Sigmoid colon (tissue), 7 donors: ENCODE measurements around the gene ETHE1. TPM values are rescaled to one million over a fixed set of nuclear protein-coding genes. Genes with fewer than 3 reads are reported as not detected.

ENCODE experiments used
- DNase-seq: peaks from one replicate; pipeline ENCODE4 v3.0.0-alpha.2; 2019
- H3K27ac ChIP-seq, 4 donors: fragments of 200-600 bp; sonication (generic); one replicate each; pipeline ENCODE4 v1.5.1; 2016 to 2019; ENCODE audit warnings: mild to moderate bottlenecking in 1 of 4
- H3K27me3 ChIP-seq, 3 donors: fragments of 200-600 bp; sonication (generic); one replicate each; pipeline ENCODE4 v1.5.1; 2019; ENCODE audit warnings: mild to moderate bottlenecking in 1 of 3
- H3K36me3 ChIP-seq, 4 donors: fragments of 200-600 bp; sonication (generic); one replicate each; pipeline ENCODE4 v1.5.1; 2016 to 2019
- H3K4me1 ChIP-seq, 4 donors: fragments of 200-600 bp; sonication (generic); one replicate each; pipeline ENCODE4 v1.5.1; 2017 to 2019
- H3K4me3 ChIP-seq, 4 donors: fragments of 200-600 bp; sonication (generic); one replicate each; pipeline ENCODE4 v1.5.1; 2017 to 2019; ENCODE audit warnings: mild to moderate bottlenecking in 2 of 4, moderate library complexity in 1 of 4
- H3K9me3 ChIP-seq, 4 donors: fragments of 200-600 bp in 3 of 4; sonication (generic) in 3 of 4; one replicate each; pipeline versions ENCODE4 v1.5.1 to v1.6.1; 2013 to 2019
- EP300 ChIP-seq, 4 donors: sonication (generic); formaldehyde crosslinking; IDR thresholded peaks; one replicate each; pipeline ENCODE4 v1.6.1; 2017; ENCODE audit warnings: antibody characterized with exemption in 4 of 4
- POLR2A ChIP-seq, 2 donors: fragments of 450-650 bp; IDR thresholded peaks; one replicate each; pipeline ENCODE4 v1.6.1; 2016; ENCODE audit warnings: antibody characterized with exemption in 2 of 2, mild to moderate bottlenecking in 2 of 2, moderate library complexity in 2 of 2
- POLR2AphosphoS5 ChIP-seq, 4 donors: sonication (generic); formaldehyde crosslinking; IDR thresholded peaks; one replicate each; pipeline ENCODE4 v1.6.1; 2017; ENCODE audit warnings: antibody characterized with exemption in 4 of 4
- WGBS, 2 donors: extraction: QIAGEN DNeasy Blood & Tissue Kit; methylation state at CpG; one replicate each; pipeline ENCODE4 v1.1.7; 2013; 5-methylcytosine and 5-hydroxymethylcytosine counted together
- intact Hi-C: fragments of 100-400 bp; cut with DNase I; formaldehyde crosslinking; loops from one replicate; pipeline ENCODE4 v1.15.1; 2023
- polyA plus RNA-seq, 3 donors: library from polyadenylated mRNA; stranded (reverse); fragments of 200-250 nt; gene quantifications; one replicate each; pipeline ENCODE4 v1.2.3, GENCODE V29; 2013
- total RNA-seq, 4 donors: library from RNA; depleted of rRNA; stranded (reverse); fragments of >200 nt; gene quantifications; one replicate each; pipeline ENCODE4 v1.1.0, GENCODE V29; 2016
- TF ChIP-seq, protein P1 (sequence below), 4 experiments: fragments of 450-650 bp in 3 of 4; fragments of 200-600 bp in 1 of 4; IDR thresholded peaks; one replicate each; pipeline ENCODE4 v1.5.1; 2016 to 2019; ENCODE audit warnings: antibody characterized with exemption in 4 of 4, mild to moderate bottlenecking in 3 of 4, moderate library complexity in 2 of 4
- donor health status: healthy with polysubstance abuse.
- donor health status: Bipolar disorder and iron deficiency.
- donor health status: healthy.

The ETHE1 gene
- total and polyA plus RNA-seq, 7 donors, result 40.7 to 575 (median 57.9) TPM

DNA sequence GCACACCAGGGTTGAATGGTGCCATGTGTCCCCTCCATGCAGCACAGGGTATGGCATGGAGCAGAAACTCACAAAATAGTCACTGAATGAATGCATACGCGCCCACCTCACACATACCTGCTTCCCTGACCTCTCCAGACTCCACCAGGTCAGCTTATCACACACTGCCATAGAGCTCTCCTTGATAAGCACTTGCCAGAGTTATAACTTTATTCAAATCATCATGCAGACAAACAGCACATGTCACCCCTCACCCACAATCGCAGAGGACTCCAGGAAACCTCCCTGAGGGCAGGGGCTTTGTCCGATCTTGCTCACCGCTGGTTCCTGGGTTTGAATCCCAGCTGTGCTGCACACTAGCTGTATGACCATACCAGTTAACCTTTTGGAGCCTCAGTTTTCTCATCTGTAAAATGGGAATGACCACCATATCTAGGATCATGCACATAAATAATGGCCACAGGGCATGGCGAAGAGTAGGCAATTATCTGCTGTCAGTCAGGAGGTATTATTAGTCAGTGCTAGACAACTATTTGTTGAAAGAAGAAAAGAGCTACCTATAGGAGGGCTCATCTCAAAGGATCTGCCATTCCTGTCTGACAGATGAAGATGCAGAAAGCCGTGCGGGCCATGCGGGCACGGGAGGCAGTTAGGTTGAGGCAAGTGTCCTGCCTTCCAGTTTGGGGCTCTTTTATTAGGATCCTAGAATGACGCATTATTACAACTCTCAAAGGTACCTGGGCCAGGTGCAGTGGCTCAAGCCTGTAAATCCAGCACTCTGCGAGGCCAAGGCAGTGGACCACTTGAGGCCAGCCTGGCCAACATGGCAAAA, 34.4 kb upstream of the ETHE1 start:
- TF ChIP-seq POLR2A (IDR thresholded peaks at IDR 0.05), result no peak
- TF ChIP-seq POLR2AphosphoS5 (IDR thresholded peaks at IDR 0.05), result no peak
- no peak for TF ChIP-seq EP300 (IDR thresholded peaks at IDR 0.05)
- TF ChIP-seq, protein P1, sequence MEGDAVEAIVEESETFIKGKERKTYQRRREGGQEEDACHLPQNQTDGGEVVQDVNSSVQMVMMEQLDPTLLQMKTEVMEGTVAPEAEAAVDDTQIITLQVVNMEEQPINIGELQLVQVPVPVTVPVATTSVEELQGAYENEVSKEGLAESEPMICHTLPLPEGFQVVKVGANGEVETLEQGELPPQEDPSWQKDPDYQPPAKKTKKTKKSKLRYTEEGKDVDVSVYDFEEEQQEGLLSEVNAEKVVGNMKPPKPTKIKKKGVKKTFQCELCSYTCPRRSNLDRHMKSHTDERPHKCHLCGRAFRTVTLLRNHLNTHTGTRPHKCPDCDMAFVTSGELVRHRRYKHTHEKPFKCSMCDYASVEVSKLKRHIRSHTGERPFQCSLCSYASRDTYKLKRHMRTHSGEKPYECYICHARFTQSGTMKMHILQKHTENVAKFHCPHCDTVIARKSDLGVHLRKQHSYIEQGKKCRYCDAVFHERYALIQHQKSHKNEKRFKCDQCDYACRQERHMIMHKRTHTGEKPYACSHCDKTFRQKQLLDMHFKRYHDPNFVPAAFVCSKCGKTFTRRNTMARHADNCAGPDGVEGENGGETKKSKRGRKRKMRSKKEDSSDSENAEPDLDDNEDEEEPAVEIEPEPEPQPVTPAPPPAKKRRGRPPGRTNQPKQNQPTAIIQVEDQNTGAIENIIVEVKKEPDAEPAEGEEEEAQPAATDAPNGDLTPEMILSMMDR (IDR thresholded peaks at IDR 0.05), result no peak
- intact Hi-C loops, result no loop called here
- H3K36me3 ChIP-seq, result peaks cover 0 to 36% (median 7%) of the 10 kb centered on the region in 4 donors
- WGBS, 2 donors, result 93% methylated on average over 12 of the region's 12 CpGs
- DNase-seq, result no peak
- no peak overlapping the region for H3K4me3 ChIP-seq
- H3K4me1 ChIP-seq, result peaks cover 0 to 41% (median 21%) of the 10 kb centered on the region in 4 donors
- H3K27ac ChIP-seq, result peak overlapping the region in 1 of 4 donors; percentile 74
- no peaks in the 10 kb centered on the region for H3K27me3 ChIP-seq
- no peaks in the 10 kb centered on the region for H3K9me3 ChIP-seq

DNA sequence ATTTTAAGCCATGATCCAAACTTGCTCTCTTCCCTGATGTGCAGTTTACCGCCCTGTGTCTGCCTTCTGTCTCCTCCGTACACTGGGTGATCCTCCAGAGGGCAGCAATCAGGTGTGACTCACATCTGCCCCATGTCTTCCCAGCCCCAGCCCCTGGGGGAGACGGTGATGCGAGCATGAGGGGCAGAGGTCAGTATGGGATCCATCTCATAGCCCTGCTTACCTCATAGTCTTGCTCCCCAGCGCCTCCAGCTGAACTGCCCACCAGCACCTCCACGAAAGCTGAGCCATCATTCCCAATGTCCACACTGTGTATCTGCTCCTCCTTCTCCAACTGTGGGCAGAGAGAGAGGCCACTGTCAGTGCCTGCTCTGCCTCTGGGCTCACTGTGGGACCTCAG, 33.7 kb upstream of the ETHE1 start:
- no peak overlapping the region for H3K27ac ChIP-seq
- intact Hi-C loops, result no loop called here
- TF ChIP-seq, protein P1 (IDR thresholded peaks at IDR 0.05), result no peak
- no peak for TF ChIP-seq POLR2A (IDR thresholded peaks at IDR 0.05)
- no peak for TF ChIP-seq EP300 (IDR thresholded peaks at IDR 0.05)
- TF ChIP-seq POLR2AphosphoS5 (IDR thresholded peaks at IDR 0.05), result no peak
- no peak overlapping the region for H3K4me3 ChIP-seq
- H3K36me3 ChIP-seq, result peaks cover 0 to 42% (median 10%) of the 10 kb centered on the region in 4 donors
- no peaks in the 10 kb centered on the region for H3K9me3 ChIP-seq
- WGBS, 2 donors, result 79 to 80% methylated on average over 6 of the region's 6 CpGs
- no peak for DNase-seq
- H3K4me1 ChIP-seq, result peaks cover 0 to 41% (median 21%) of the 10 kb centered on the region in 4 donors
- no peaks in the 10 kb centered on the region for H3K27me3 ChIP-seq

DNA sequence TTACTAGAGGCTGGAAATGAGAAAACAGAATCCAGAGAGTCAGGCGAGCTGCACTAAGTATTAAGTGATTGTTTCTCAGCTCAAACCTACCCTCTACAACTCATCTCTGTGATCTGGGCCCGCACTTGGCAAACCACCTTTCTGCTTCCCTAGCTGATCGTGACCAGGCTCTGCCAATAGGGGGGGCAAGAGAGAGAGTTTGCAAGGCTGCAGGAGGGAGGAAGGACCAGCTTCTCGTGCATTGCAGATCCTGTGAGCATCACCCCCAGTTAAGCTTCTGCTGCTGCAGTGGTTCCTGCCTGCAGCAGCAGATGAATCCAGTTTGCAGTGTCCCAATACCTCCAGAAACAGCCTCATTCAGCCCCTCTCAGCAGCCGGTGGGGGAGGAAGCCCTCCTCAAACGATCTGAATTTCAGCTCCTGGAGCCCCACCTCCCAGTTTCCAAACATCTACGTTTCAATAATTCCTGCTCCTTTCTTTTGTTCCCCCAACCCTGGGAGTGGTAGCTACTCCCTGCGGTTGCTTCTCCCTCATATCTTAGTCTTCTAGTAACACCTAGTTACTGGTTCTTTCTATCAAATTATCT, 28.3 kb upstream of the ETHE1 start:
- TF ChIP-seq POLR2AphosphoS5 (IDR thresholded peaks at IDR 0.05) (no peak), POLR2A (IDR thresholded peaks at IDR 0.05) (no peak), EP300 (IDR thresholded peaks at IDR 0.05) (no peak)
- TF ChIP-seq, protein P1 (IDR thresholded peaks at IDR 0.05), result peak in 2 of 4 experiments; percentile 16 to 48
- H3K4me3 ChIP-seq, result no peak overlapping the region
- no peaks in the 10 kb centered on the region for H3K9me3 ChIP-seq
- intact Hi-C loops, result no loop called here
- peak; percentile 75 for DNase-seq
- H3K36me3 ChIP-seq, result peaks cover 19 to 80% (median 39%) of the 10 kb centered on the region in 4 donors
- no peaks in the 10 kb centered on the region for H3K4me1 ChIP-seq
- no peak overlapping the region for H3K27ac ChIP-seq
- WGBS, 2 donors, result 44 to 46% methylated on average over 8 of the region's 8 CpGs
- no peaks in the 10 kb centered on the region for H3K27me3 ChIP-seq

DNA sequence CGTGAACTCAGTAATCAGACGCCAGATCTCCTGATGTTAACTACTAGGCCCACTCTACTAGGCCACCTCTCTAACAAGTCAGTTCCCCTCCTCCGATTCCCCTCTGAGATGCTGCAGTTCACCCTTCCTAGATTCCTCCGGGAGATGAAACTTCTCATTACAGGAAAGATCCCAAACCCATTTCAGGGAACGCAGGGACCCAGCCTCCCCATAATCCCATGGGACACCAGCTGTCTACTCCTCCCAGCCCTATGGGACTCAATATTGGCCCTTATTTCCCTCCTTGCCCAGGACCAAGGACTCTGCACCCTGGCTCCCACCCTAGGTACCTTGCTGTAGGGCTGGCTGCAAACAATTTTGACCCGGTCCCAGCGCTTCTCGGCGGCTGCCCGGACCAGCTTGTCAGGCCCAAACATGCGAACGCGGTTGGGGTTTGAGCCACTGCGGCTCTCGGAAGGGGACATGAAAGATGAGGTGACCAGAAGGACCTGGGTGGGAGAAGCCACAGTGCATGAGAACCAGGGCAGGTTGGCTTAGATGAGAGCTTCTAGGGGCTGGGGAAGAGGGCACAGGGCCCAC, 27.4 kb upstream of the ETHE1 start:
- intact Hi-C loops, result no loop called here
- Histone ChIP-seq H3K27ac (no peak overlapping the region), H3K4me1 (no peaks in the 10 kb centered on the region), H3K9me3 (no peaks in the 10 kb centered on the region), H3K27me3 (no peaks in the 10 kb centered on the region), H3K4me3 (no peak overlapping the region), H3K36me3 (peaks cover 19 to 78% (median 41%) of the 10 kb centered on the region in 4 donors)
- WGBS, 2 donors, result 95 to 97% methylated on average over 15 of the region's 15 CpGs
- DNase-seq, result no peak
- no peak for TF ChIP-seq POLR2A (IDR thresholded peaks at IDR 0.05)
- no peak for TF ChIP-seq EP300 (IDR thresholded peaks at IDR 0.05)
- TF ChIP-seq POLR2AphosphoS5 (IDR thresholded peaks at IDR 0.05), result no peak
- TF ChIP-seq, protein P1 (IDR thresholded peaks at IDR 0.05), result no peak
